AG04450 (cell line): ENCODE data around the gene MAP4K2. TPM values are rescaled to one million over a fixed set of nuclear protein-coding genes. Genes with fewer than 3 reads are reported as not detected.

ENCODE experiments used
- CTCF ChIA-PET: fragments of 300-600, 350-600 bp; formaldehyde crosslinking; extraction: SDS; loops from one replicate; lab custom pipeline; 2022; ENCODE audit warnings: antibody characterized with exemption, inconsistent platforms; lab: Charles Lee
- POLR2A ChIA-PET: fragments of 350-600 bp; formaldehyde crosslinking; extraction: SDS; loops from one replicate; lab custom pipeline; 2021; ENCODE audit warnings: antibody characterized with exemption, inconsistent platforms; lab: Yijun Ruan, JAX
- DNase-seq: peaks from one replicate; pipeline ENCODE4 v3.0.0-alpha.2; 2011; ENCODE audit warnings: low read depth, low spot score
- H3K27ac ChIP-seq: one replicate; pipeline ENCODE4 v1.5.1; 2012; ENCODE audit warnings: low read depth, low read length, control low read depth
- H3K27me3 ChIP-seq: one replicate; pipeline ENCODE4 v1.6.0; 2012; ENCODE audit warnings: low read length; ENCODE audit not compliant: control insufficient read depth, insufficient read depth
- H3K4me3 ChIP-seq: 2 replicates; pipeline ENCODE4 v1.5.1; 2011; ENCODE audit warnings: mild to moderate bottlenecking, low read depth, low read length, control low read depth
- H3K9me3 ChIP-seq: 2 replicates; pipeline ENCODE4 v1.5.1; 2012; ENCODE audit warnings: low read length; ENCODE audit not compliant: control insufficient read depth, insufficient read depth
- CTCF ChIP-seq: IDR thresholded peaks from 2 replicates; pipeline ENCODE4 v1.5.1; 2011; ENCODE audit warnings: low read depth, low read length, control low read depth, inconsistent platforms
- polyA plus RNA-seq: library from polyadenylated mRNA; depleted of rRNA; stranded (reverse); fragments of >200 nt; gene quantifications from 2 replicates; pipeline ENCODE4 v1.2.3, GENCODE V29; 2011

MAP4K2 gene
- polyA plus RNA-seq, 1 experiment, result 9.9 TPM

- CTCF ChIA-PET, result interaction anchor here (1.5 to 2.0 kb wide), 2 partner anchors 11 to 75 kb away, joined by 3 to 4 read pairs; no protein-coding TSS in a partner anchor
- no peak overlapping the region for H3K4me3 ChIP-seq
- POLR2A ChIA-PET, result interaction anchor here (1.3 kb wide), 1 partner anchor 15 kb away, joined by 6 read pairs; the partner anchor contains the start of gene SF1
- no peaks in the 10 kb centered on the region for H3K9me3 ChIP-seq
- TF ChIP-seq CTCF, result no peak
- H3K27ac ChIP-seq, result peak overlapping the region; percentile 53
- DNase-seq, result no peak
- H3K27me3 ChIP-seq, result no peaks in the 10 kb centered on the region
Observed at GRCh38 chr11:64763526-64764039, 39.4 kb downstream of the MAP4K2 start.

- H3K27ac ChIP-seq, result peak overlapping the region; percentile 53
- CTCF ChIA-PET, result interaction anchor here (1.5 to 2.0 kb wide), 2 partner anchors 12 to 74 kb away, joined by 3 to 4 read pairs; no protein-coding TSS in a partner anchor
Observed at GRCh38 chr11:64762674-64763525, 40.1 kb downstream of the MAP4K2 start.

GRCh38 chr11:64762277-64762673, 40.7 kb downstream of the MAP4K2 start:
- no peaks in the 10 kb centered on the region for H3K27me3 ChIP-seq
- DNase-seq, result no peak
- H3K4me3 ChIP-seq, result no peak overlapping the region
- H3K27ac ChIP-seq, result no peak overlapping the region
- no peaks in the 10 kb centered on the region for H3K9me3 ChIP-seq
- TF ChIP-seq CTCF, result no peak
- ChIA-PET CTCF (no interaction called here), POLR2A (no interaction called here)

More at GRCh38 chr11:64762674-64763525, 40.1 kb downstream of the MAP4K2 start:
- Histone ChIP-seq H3K4me3 (no peak overlapping the region), H3K9me3 (no peaks in the 10 kb centered on the region), H3K27me3 (no peaks in the 10 kb centered on the region)
- no peak for DNase-seq
- no peak for TF ChIP-seq CTCF
- POLR2A ChIA-PET, result interaction anchor here (1.3 kb wide), 1 partner anchor 16 kb away, joined by 6 read pairs; the partner anchor contains the start of gene SF1

- POLR2A ChIA-PET, result interaction anchor here (0.6 to 2.3 kb wide), 6 partner anchors 10 to 73 kb away, joined by 3 to 11 read pairs (median 4); partner anchors contain the start of gene SF1
Observed at GRCh38 chr11:64760759-64761420, 42.1 kb downstream of the MAP4K2 start.

More at GRCh38 chr11:64760759-64761420, 42.1 kb downstream of the MAP4K2 start:
- Histone ChIP-seq H3K27me3 (no peaks in the 10 kb centered on the region), H3K27ac (no peak overlapping the region), H3K9me3 (no peaks in the 10 kb centered on the region), H3K4me3 (no peak overlapping the region)
- CTCF ChIA-PET, result interaction anchor here (0.6 to 1.3 kb wide), 2 partner anchors 16 to 72 kb away, joined by 3 read pairs; no protein-coding TSS in a partner anchor
- no peak for DNase-seq
- TF ChIP-seq CTCF, result no peak
